Measurements from ENCODE around the gene WDR48.
A peak's percentile ranks its signal among the peaks of the same experiment; 100 is the strongest.

The WDR48 gene

GRCh38 chr3:39146083-39146501, 94.3 kb downstream of the WDR48 start:
- Histone ChIP-seq H3K4me1 (peaks cover 88% of the 10 kb centered on the region), H3K4me2 (ENCODE audit: low read length) (no peak overlapping the region), H2AFZ (no peak overlapping the region), H3K27ac (peak overlapping the region; percentile 100), H3K27me3 (ENCODE audit: control insufficient read depth, insufficient read depth, low read length) (no peaks in the 10 kb centered on the region), H3K36me3 (ENCODE audit: control insufficient read depth, insufficient read depth, low read length) (no peaks in the 10 kb centered on the region), H3K4me3 (ENCODE audit: low read depth, low read length) (no peak overlapping the region), H3K9me3 (ENCODE audit: control insufficient read depth, low read length) (no peaks in the 10 kb centered on the region), H3K9ac (no peak overlapping the region), H3K79me2 (peaks cover 41% of the 10 kb centered on the region)
- TF ChIP-seq CTCF (IDR thresholded peaks at IDR 0.05) = no peak
